VCaP (cell line): ENCODE measurements around the gene CTNND2.

Experiments
- H3K27ac ChIP-seq: fragments of 450-650 bp; 2 replicates; pipeline ENCODE4 v1.5.1; 2017
- CTCF ChIP-seq: fragments of 450-650 bp; conservative IDR thresholded peaks from 2 replicates; pipeline ENCODE4 v1.5.1; 2017; ENCODE audit warnings: mild to moderate bottlenecking, moderate library complexity

Gene CTNND2

GRCh38 chr5:11411621-11412020 lies 492.6 kb downstream of the CTNND2 start:
- no peak overlapping the region for H3K27ac ChIP-seq
- no peak for TF ChIP-seq CTCF

GRCh38 chr5:11407556-11408145 lies 496.6 kb downstream of the CTNND2 start:
- peak overlapping the region; percentile 48 for H3K27ac ChIP-seq
- TF ChIP-seq CTCF = no peak

GRCh38 chr5:11400316-11400715 lies 503.9 kb downstream of the CTNND2 start:
- H3K27ac ChIP-seq = no peak overlapping the region
- TF ChIP-seq CTCF = no peak

GRCh38 chr5:11398728-11399127 lies 505.5 kb downstream of the CTNND2 start:
- no peak overlapping the region for H3K27ac ChIP-seq
- TF ChIP-seq CTCF = no peak

GRCh38 chr5:11397549-11397948 lies 506.7 kb downstream of the CTNND2 start:
- H3K27ac ChIP-seq = no peak overlapping the region
- no peak for TF ChIP-seq CTCF

GRCh38 chr5:11396917-11397316 lies 507.3 kb downstream of the CTNND2 start:
- H3K27ac ChIP-seq = no peak overlapping the region

GRCh38 chr5:11394933-11395332 lies 509.3 kb downstream of the CTNND2 start:
- no peak overlapping the region for H3K27ac ChIP-seq
- no peak for TF ChIP-seq CTCF

More at GRCh38 chr5:11396917-11397316, 507.3 kb downstream of the CTNND2 start:
- TF ChIP-seq CTCF = no peak
